Mesenchymal stem cell (in vitro differentiated cells and primary cell): Measurements from ENCODE around the gene BNC2.

ENCODE experiments used
- DNase-seq: peaks from one replicate; pipeline ENCODE4 v3.0.0-alpha.2; 2013
- H2AFZ ChIP-seq: one replicate; pipeline ENCODE4 v1.6.1; 2013; ENCODE audit warnings: low read depth, mild to moderate bottlenecking, control low read depth, inconsistent platforms, low read length, moderate library complexity
- H2AK5ac ChIP-seq: 2 replicates; pipeline ENCODE4 v1.6.1; 2013; ENCODE audit warnings: low read length, moderate library complexity, mild to moderate bottlenecking, inconsistent platforms; ENCODE audit not compliant: severe bottlenecking
- H2BK120ac ChIP-seq: one replicate; pipeline ENCODE4 v1.6.1; 2013; ENCODE audit warnings: low read depth, mild to moderate bottlenecking, inconsistent platforms, low read length, moderate library complexity
- H2BK12ac ChIP-seq, 2 experiments: one replicate each; pipeline ENCODE4 v1.6.1; 2013; ENCODE audit warnings: inconsistent platforms in 2 of 2, low read length in 2 of 2, mild to moderate bottlenecking in 2 of 2, moderate library complexity in 2 of 2, control low read depth in 1 of 2
- H2BK15ac ChIP-seq: one replicate; pipeline ENCODE4 v1.6.1; 2013; ENCODE audit warnings: mild to moderate bottlenecking, low read depth, inconsistent platforms; ENCODE audit not compliant: poor library complexity, severe bottlenecking
- H2BK5ac ChIP-seq: 2 replicates; pipeline ENCODE4 v1.6.1; 2013; ENCODE audit warnings: low read depth, mild to moderate bottlenecking, low read length, control low read depth, inconsistent platforms; ENCODE audit not compliant: poor library complexity, severe bottlenecking
- H3K14ac ChIP-seq, 2 experiments: one replicate each; pipeline ENCODE4 v1.6.1; 2013; ENCODE audit warnings: inconsistent platforms in 2 of 2, low read length in 2 of 2, control low read depth in 1 of 2, mild to moderate bottlenecking in 1 of 2, moderate library complexity in 1 of 2
- H3K18ac ChIP-seq, 2 experiments: one replicate each; pipeline ENCODE4 v1.6.1; 2013; ENCODE audit warnings: inconsistent platforms in 2 of 2, low read length in 2 of 2, control low read depth in 1 of 2, low read depth in 1 of 2, mild to moderate bottlenecking in 1 of 2
- H3K23ac ChIP-seq, 2 experiments: one replicate each; pipeline ENCODE4 v1.6.1; 2013; ENCODE audit warnings: inconsistent platforms in 2 of 2, low read length in 2 of 2, mild to moderate bottlenecking in 2 of 2, moderate library complexity in 2 of 2, control low read depth in 1 of 2
- H3K27ac ChIP-seq: 2 replicates; pipeline ENCODE4 v1.5.1; 2013; ENCODE audit warnings: mild to moderate bottlenecking, moderate library complexity, low read length, control low read depth, inconsistent platforms; ENCODE audit not compliant: poor library complexity, severe bottlenecking
- H3K27me3 ChIP-seq, 2 experiments: 2 replicates each; pipeline versions ENCODE4 v1.6.1 to v1.7.0; 2013; ENCODE audit warnings: low read length in 2 of 2, mild to moderate bottlenecking in 2 of 2, moderate library complexity in 2 of 2, control low read depth in 1 of 2, inconsistent platforms in 1 of 2; ENCODE audit not compliant: control insufficient read depth in 1 of 2, insufficient read depth in 1 of 2
- H3K36me3 ChIP-seq, 2 experiments: 2 replicates each; pipeline versions ENCODE4 v1.6.1 to v1.7.0; 2013; ENCODE audit warnings: low read length in 2 of 2, control low read depth in 1 of 2, inconsistent platforms in 1 of 2, low read depth in 1 of 2, mild to moderate bottlenecking in 1 of 2; ENCODE audit not compliant: insufficient read depth in 2 of 2, control insufficient read depth in 1 of 2
- H3K4ac ChIP-seq, 2 experiments: one replicate each; pipeline ENCODE4 v1.6.1; 2013; ENCODE audit warnings: inconsistent platforms in 2 of 2, low read length in 2 of 2, mild to moderate bottlenecking in 2 of 2, moderate library complexity in 2 of 2, control low read depth in 1 of 2, low read depth in 1 of 2
- H3K4me1 ChIP-seq: 2 replicates; pipeline ENCODE4 v1.6.1; 2013; ENCODE audit warnings: low read depth, low read length, control low read depth; ENCODE audit not compliant: control insufficient read depth, insufficient read depth
- H3K4me2 ChIP-seq: 2 replicates; pipeline ENCODE4 v1.6.1; 2013; ENCODE audit warnings: low read length, mild to moderate bottlenecking, inconsistent platforms; ENCODE audit not compliant: poor library complexity, severe bottlenecking
- H3K4me3 ChIP-seq, 2 experiments: 2 replicates each; pipeline versions ENCODE4 v1.5.1 to v1.7.0; 2013; ENCODE audit warnings: low read length in 2 of 2, mild to moderate bottlenecking in 2 of 2, control low read depth in 1 of 2, low read depth in 1 of 2; ENCODE audit not compliant: insufficient read depth in 1 of 2
- H3K79me1 ChIP-seq: replicated peaks from 2 replicates; pipeline ENCODE4 v1.6.1; 2013; ENCODE audit warnings: mild to moderate bottlenecking, control low read depth, low read length, inconsistent platforms; ENCODE audit not compliant: poor library complexity, severe bottlenecking
- H3K9ac ChIP-seq: 2 replicates; pipeline ENCODE4 v1.7.0; 2013; ENCODE audit warnings: mild to moderate bottlenecking, low read length, moderate library complexity
- H3K9me3 ChIP-seq: 2 replicates; pipeline ENCODE4 v1.7.0; 2013; ENCODE audit warnings: mild to moderate bottlenecking, low read length; ENCODE audit not compliant: control insufficient read depth
- H4K8ac ChIP-seq: one replicate; pipeline ENCODE4 v1.6.1; 2013; ENCODE audit warnings: inconsistent platforms, mild to moderate bottlenecking, low read length, moderate library complexity
- H4K91ac ChIP-seq: one replicate; pipeline ENCODE4 v1.6.1; 2013; ENCODE audit warnings: mild to moderate bottlenecking, low read length, inconsistent platforms
- WGBS: methylation state at CpG from one replicate; pipeline ENCODE4 v1.1.7; 2013; ENCODE audit warnings: mixed read lengths; 5-methylcytosine and 5-hydroxymethylcytosine counted together

Gene BNC2

DNA sequence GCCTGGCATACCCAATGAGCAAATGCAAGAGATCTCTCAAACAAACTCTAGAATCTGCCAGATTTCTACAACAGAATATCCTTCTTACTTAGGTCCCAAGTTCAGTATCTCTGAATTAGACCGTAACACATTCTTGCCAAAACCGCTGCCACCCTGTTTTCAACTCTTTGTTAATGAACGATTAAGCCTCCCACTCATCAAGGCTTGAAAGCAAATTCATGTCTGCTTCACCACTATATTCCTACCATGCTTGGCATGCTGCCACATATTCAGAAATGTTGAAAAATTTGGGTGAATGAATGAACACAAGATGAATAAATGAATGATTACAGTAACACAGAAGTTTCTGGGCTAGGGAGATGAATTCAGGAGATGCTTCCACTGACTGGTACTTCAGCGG, 119.9 kb downstream of the BNC2 start:
- no peak overlapping the region for H4K91ac ChIP-seq
- no peak overlapping the region for H2BK5ac ChIP-seq
- no peak overlapping the region for H2BK120ac ChIP-seq
- H3K36me3 ChIP-seq: no peaks in the 10 kb centered on the region
- H3K4me2 ChIP-seq: no peak overlapping the region
- 95% methylated on average over 4 of the region's 4 CpGs for WGBS
- no peak overlapping the region for H4K8ac ChIP-seq
- H2AFZ ChIP-seq: no peak overlapping the region
- no peak overlapping the region for H2AK5ac ChIP-seq
- no peak for DNase-seq
- no peak overlapping the region for H2BK15ac ChIP-seq
- H3K4ac ChIP-seq: no peak overlapping the region
- H3K4me3 ChIP-seq: no peak overlapping the region
- no peak overlapping the region for H3K18ac ChIP-seq
- H3K27me3 ChIP-seq: no peaks in the 10 kb centered on the region
- H3K14ac ChIP-seq: no peak overlapping the region
- no peaks in the 10 kb centered on the region for H3K9me3 ChIP-seq
- H3K4me1 ChIP-seq: peaks cover 2% of the 10 kb centered on the region
- H2BK12ac ChIP-seq: no peak overlapping the region
- peaks cover 9% of the 10 kb centered on the region for H3K79me1 ChIP-seq
- no peak overlapping the region for H3K9ac ChIP-seq
- no peak overlapping the region for H3K27ac ChIP-seq
- H3K23ac ChIP-seq: no peak overlapping the region

- no peak overlapping the region for H2BK120ac ChIP-seq
These were observed 125.1 kb downstream of the BNC2 start for GRCh38 chr9:16745359-16745758.

DNA sequence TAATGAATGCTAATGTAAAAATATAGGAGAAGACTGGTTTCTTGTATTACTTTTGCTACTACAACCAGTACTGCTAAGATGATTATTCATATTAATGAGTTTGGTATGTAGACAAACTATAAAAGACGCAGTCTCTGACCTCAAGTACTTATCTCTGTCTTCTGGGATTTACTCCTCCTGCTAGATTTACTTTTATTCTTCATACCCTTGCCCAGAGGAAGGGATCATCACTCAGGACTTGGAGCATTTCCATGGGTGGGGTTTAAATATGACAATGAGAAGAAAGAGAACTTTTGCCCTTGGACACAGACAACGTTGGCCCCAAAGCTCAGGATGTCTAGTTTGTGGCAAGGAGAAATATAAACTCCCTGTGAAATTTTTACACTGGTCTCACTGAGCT, 126.1 kb downstream of the BNC2 start:
- Histone ChIP-seq H2BK12ac (no peak overlapping the region), H3K9me3 (no peaks in the 10 kb centered on the region), H3K18ac (no peak overlapping the region), H2AK5ac (no peak overlapping the region), H2BK120ac (no peak overlapping the region), H3K23ac (no peak overlapping the region), H3K4me1 (no peaks in the 10 kb centered on the region), H3K4me3 (peak overlapping the region in 1 of 2 experiments; percentile 27), H3K36me3 (peaks cover 0 to 4% of the 10 kb centered on the region in 2 experiments), H3K27ac (no peak overlapping the region), H2BK5ac (no peak overlapping the region), H3K27me3 (no peaks in the 10 kb centered on the region), H3K9ac (peak overlapping the region; percentile 37), H4K91ac (no peak overlapping the region), H2BK15ac (no peak overlapping the region), H3K4ac (no peak overlapping the region), H3K79me1 (peaks cover 22% of the 10 kb centered on the region), H3K4me2 (no peak overlapping the region), H4K8ac (no peak overlapping the region), H2AFZ (no peak overlapping the region), H3K14ac (no peak overlapping the region)
- WGBS: 22% methylated on average over 1 of the region's 2 CpGs
- DNase-seq: peak; percentile 53

More at GRCh38 chr9:16745359-16745758, 125.1 kb downstream of the BNC2 start:
- H2AFZ ChIP-seq: no peak overlapping the region
- H4K91ac ChIP-seq: no peak overlapping the region
- no peaks in the 10 kb centered on the region for H3K4me1 ChIP-seq
- H3K18ac ChIP-seq: no peak overlapping the region
- H2AK5ac ChIP-seq: no peak overlapping the region
- peaks cover 19% of the 10 kb centered on the region for H3K79me1 ChIP-seq
- no peak overlapping the region for H3K4me3 ChIP-seq
- no peak overlapping the region for H3K4me2 ChIP-seq
- no peak overlapping the region for H3K23ac ChIP-seq
- no peak for DNase-seq
- no peak overlapping the region for H2BK12ac ChIP-seq
- WGBS: 90% methylated on average over 4 of the region's 5 CpGs
- no peak overlapping the region for H3K4ac ChIP-seq
- no peaks in the 10 kb centered on the region for H3K9me3 ChIP-seq
- no peak overlapping the region for H3K14ac ChIP-seq
- no peak overlapping the region for H4K8ac ChIP-seq
- H3K9ac ChIP-seq: no peak overlapping the region
- H2BK5ac ChIP-seq: no peak overlapping the region
- peaks cover 0 to 4% of the 10 kb centered on the region in 2 experiments for H3K36me3 ChIP-seq
- no peaks in the 10 kb centered on the region for H3K27me3 ChIP-seq
- no peak overlapping the region for H2BK15ac ChIP-seq
- no peak overlapping the region for H3K27ac ChIP-seq

DNA sequence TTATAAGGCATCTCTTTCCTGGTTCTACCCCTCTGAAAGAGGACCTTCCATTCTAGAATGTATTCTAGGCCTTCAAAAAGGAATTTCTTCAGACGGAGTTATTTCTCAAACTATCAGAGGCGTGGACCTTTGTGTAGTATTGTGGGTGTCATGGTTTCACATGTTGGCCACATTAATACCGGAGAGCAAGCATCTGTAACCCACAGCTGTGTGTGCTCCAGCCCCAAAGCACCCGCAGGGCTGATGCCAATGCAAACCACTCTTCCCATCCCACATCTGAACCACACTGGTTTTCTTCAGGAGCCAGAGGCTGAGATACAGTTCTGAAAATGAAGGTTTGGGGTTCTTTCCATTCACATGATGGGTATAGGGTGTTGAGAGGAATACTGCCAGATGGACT, 127.1 kb downstream of the BNC2 start:
- no peak overlapping the region for H2AFZ ChIP-seq
- no peaks in the 10 kb centered on the region for H3K9me3 ChIP-seq
- peaks cover 19% of the 10 kb centered on the region for H3K79me1 ChIP-seq
- no peak overlapping the region for H3K4ac ChIP-seq
- no peak overlapping the region for H3K9ac ChIP-seq
- no peak overlapping the region for H4K91ac ChIP-seq
- no peak overlapping the region for H3K4me3 ChIP-seq
- H2AK5ac ChIP-seq: no peak overlapping the region
- no peak for DNase-seq
- H3K36me3 ChIP-seq: peaks cover 0 to 4% of the 10 kb centered on the region in 2 experiments
- H4K8ac ChIP-seq: no peak overlapping the region
- peak overlapping the region in 1 of 2 experiments; percentile 48 for H3K18ac ChIP-seq
- H3K27ac ChIP-seq: no peak overlapping the region
- no peaks in the 10 kb centered on the region for H3K27me3 ChIP-seq
- no peak overlapping the region for H3K4me2 ChIP-seq
- no peak overlapping the region for H3K23ac ChIP-seq
- WGBS: no CpG with 5 or more reads among the region's 4 CpGs
- no peak overlapping the region for H2BK120ac ChIP-seq
- no peak overlapping the region for H3K14ac ChIP-seq
- H2BK12ac ChIP-seq: no peak overlapping the region
- H2BK15ac ChIP-seq: no peak overlapping the region
- H3K4me1 ChIP-seq: no peaks in the 10 kb centered on the region
- no peak overlapping the region for H2BK5ac ChIP-seq
